Loucy (cell line): Measurements from ENCODE around the gene COIL.

Experiments
- EZH2phosphoT487 ChIP-seq: fragments of 200-600 bp; IDR thresholded peaks from 2 replicates; pipeline ENCODE4 v1.6.1; 2018; ENCODE audit warnings: antibody characterized with exemption, mild to moderate bottlenecking, moderate library complexity, borderline replicate concordance
- TF ChIP-seq, protein P1 (sequence below): fragments of 200-600 bp; sonication (generic); conservative IDR thresholded peaks from 2 replicates; pipeline ENCODE4 v1.5.1; 2014; ENCODE audit warnings: mild to moderate bottlenecking, antibody characterized with exemption, low read length

DNA sequence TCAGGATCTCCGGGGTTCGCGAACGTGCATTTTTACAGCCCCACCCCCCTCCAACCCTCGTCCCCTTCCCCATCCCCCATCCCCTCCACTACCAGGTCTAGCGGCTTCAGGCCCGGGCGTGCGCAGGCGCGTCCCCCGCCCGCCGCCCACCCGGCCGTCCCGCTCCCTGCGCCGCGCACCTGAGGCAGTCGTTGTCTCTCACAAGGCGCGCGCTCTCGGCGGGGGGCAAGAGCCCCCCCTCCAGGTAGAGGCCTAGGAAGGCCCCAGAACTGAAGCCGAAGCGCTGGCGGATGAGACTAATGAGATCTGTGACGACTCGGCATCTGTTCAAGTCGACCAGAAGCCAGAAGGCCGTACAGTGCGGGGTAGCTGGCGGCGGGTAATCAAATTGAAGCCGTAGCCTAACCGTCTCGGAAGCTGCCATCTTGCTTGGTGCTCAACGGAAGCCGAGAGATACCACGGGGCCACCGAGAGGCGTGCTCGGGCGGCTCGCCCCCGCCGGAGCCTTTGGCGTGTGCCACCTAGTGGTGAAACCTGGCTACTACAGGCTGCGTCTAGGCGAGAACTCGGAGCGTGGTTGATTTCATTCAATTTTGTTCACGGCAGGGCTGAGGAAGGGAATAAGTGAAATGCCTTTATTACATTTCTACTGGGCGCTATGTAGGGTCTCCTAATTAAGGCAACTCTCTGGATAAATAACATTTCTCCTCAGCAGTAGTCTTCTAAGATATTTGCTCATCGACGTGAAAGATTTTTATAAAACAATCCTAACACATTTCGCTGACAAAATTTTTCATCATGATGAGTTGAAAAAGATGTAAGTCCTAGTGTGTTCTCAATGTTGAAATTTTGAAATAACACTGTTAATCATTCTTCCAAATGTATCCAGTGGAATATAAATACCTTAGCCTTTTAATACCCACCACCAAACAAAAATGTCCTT lies at the start of gene COIL:
- TF ChIP-seq, protein P1, sequence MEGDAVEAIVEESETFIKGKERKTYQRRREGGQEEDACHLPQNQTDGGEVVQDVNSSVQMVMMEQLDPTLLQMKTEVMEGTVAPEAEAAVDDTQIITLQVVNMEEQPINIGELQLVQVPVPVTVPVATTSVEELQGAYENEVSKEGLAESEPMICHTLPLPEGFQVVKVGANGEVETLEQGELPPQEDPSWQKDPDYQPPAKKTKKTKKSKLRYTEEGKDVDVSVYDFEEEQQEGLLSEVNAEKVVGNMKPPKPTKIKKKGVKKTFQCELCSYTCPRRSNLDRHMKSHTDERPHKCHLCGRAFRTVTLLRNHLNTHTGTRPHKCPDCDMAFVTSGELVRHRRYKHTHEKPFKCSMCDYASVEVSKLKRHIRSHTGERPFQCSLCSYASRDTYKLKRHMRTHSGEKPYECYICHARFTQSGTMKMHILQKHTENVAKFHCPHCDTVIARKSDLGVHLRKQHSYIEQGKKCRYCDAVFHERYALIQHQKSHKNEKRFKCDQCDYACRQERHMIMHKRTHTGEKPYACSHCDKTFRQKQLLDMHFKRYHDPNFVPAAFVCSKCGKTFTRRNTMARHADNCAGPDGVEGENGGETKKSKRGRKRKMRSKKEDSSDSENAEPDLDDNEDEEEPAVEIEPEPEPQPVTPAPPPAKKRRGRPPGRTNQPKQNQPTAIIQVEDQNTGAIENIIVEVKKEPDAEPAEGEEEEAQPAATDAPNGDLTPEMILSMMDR, result peak; percentile 97
- TF ChIP-seq EZH2phosphoT487, result no peak
